DND-41 (cell line): ENCODE measurements around the gene ZKSCAN7.

ENCODE experiments used
- EZH2 ChIP-seq: IDR thresholded peaks from 3 replicates; pipeline ENCODE4 v1.6.1; 2012; ENCODE audit warnings: borderline replicate concordance, low read depth, mild to moderate bottlenecking, moderate library complexity, low read length, inconsistent platforms; ENCODE audit not compliant: severe bottlenecking
- TF ChIP-seq, protein P1 (sequence below): IDR thresholded peaks from 2 replicates; pipeline ENCODE4 v1.5.1; 2012; ENCODE audit warnings: borderline replicate concordance, low read length, moderate library complexity, mild to moderate bottlenecking; ENCODE audit not compliant: poor library complexity, severe bottlenecking; ENCODE audit errors: extremely low read depth

DNA sequence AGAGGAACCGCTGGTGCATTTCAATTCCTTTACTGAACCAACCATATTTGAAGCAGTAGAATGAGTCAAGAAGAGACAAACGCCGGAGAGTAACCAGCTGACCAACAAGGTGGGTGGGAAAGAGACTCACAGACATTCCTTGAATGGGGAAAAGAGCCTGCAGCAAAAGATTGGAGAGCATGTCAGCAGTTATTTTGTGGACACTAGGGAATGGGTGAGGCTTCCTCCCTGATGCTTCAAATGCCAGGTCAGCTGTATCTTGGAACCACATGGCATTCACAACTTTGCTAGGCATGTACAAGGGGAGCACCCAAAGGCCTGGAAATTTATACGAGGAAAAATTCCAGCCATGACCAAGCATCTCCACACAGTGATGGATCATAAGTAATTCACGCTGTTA is 29.9 kb upstream of the ZKSCAN7 start:
- TF ChIP-seq, protein P1, sequence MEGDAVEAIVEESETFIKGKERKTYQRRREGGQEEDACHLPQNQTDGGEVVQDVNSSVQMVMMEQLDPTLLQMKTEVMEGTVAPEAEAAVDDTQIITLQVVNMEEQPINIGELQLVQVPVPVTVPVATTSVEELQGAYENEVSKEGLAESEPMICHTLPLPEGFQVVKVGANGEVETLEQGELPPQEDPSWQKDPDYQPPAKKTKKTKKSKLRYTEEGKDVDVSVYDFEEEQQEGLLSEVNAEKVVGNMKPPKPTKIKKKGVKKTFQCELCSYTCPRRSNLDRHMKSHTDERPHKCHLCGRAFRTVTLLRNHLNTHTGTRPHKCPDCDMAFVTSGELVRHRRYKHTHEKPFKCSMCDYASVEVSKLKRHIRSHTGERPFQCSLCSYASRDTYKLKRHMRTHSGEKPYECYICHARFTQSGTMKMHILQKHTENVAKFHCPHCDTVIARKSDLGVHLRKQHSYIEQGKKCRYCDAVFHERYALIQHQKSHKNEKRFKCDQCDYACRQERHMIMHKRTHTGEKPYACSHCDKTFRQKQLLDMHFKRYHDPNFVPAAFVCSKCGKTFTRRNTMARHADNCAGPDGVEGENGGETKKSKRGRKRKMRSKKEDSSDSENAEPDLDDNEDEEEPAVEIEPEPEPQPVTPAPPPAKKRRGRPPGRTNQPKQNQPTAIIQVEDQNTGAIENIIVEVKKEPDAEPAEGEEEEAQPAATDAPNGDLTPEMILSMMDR = no peak
- TF ChIP-seq EZH2 = no peak
